Left ventricle myocardium inferior (tissue), 1 donor: Measurements from ENCODE around the gene FNBP1L. TPM values are rescaled to one million over a fixed set of nuclear protein-coding genes. Genes with fewer than 3 reads are reported as not detected.

Experiments
- DNase-seq: peaks from one replicate; pipeline ENCODE4 v3.0.0-alpha.2; 2020
- H3K27ac ChIP-seq: fragments of 200-600 bp; replicated peaks from 2 replicates; pipeline ENCODE4 v1.8.0; 2021
- H3K27me3 ChIP-seq: fragments of 200-600 bp; 2 replicates; pipeline ENCODE4 v1.8.0; 2021; ENCODE audit warnings: low read depth
- H3K36me3 ChIP-seq: fragments of 200-600 bp; 2 replicates; pipeline ENCODE4 v1.8.0; 2021
- H3K4me1 ChIP-seq: fragments of 200-600 bp; 2 replicates; pipeline ENCODE4 v1.8.0; 2021
- H3K4me3 ChIP-seq: fragments of 200-600 bp; 2 replicates; pipeline ENCODE4 v1.8.0; 2021; ENCODE audit warnings: mild to moderate bottlenecking, moderate library complexity
- H3K9me3 ChIP-seq: fragments of 200-600 bp; replicated peaks from 2 replicates; pipeline ENCODE4 v1.8.0; 2021
- CTCF ChIP-seq: fragments of 200-600 bp; IDR thresholded peaks from 2 replicates; pipeline ENCODE4 v1.8.0; 2021; ENCODE audit warnings: antibody characterized with exemption, mild to moderate bottlenecking, borderline replicate concordance
- intact Hi-C: fragments of 100-400 bp; cut with micrococcal nuclease; formaldehyde crosslinking; loops from one replicate; pipeline ENCODE4 v1.11.0; 2022
- total RNA-seq: library from RNA; stranded (reverse); fragmentation: NEBNext Ultra II Directional; extraction: Animal tissue kit (Norgen Biotek cat#: 25700); gene quantifications from one replicate; pipeline ENCODE4 v1.2.1, GENCODE V29; 2021
- donor health status: DM: no; HTN: yes; CAD: no; lungs with severe emphysema.

Gene FNBP1L
- total RNA-seq, 1 donor from 2014 or later, result 28.0 TPM

- no peak for TF ChIP-seq CTCF
- intact Hi-C loops, result no loop called here
Observed at GRCh38 chr1:93506126-93506525, 58.2 kb downstream of the FNBP1L start.

GRCh38 chr1:93516164-93516563 lies 68.2 kb downstream of the FNBP1L start:
- H3K4me3 ChIP-seq, result no peak overlapping the region
- no peak overlapping the region for H3K27ac ChIP-seq
- intact Hi-C loops, result no loop called here
- no peak for TF ChIP-seq CTCF
- DNase-seq, result no peak
- no peaks in the 10 kb centered on the region for H3K4me1 ChIP-seq
- no peaks in the 10 kb centered on the region for H3K36me3 ChIP-seq
- no peaks in the 10 kb centered on the region for H3K9me3 ChIP-seq
- H3K27me3 ChIP-seq, result no peaks in the 10 kb centered on the region

More at GRCh38 chr1:93506126-93506525, 58.2 kb downstream of the FNBP1L start:
- no peak overlapping the region for H3K4me3 ChIP-seq
- H3K36me3 ChIP-seq, result peaks cover 6% of the 10 kb centered on the region
- DNase-seq, result no peak
- H3K9me3 ChIP-seq, result no peaks in the 10 kb centered on the region
- no peak overlapping the region for H3K27ac ChIP-seq
- H3K27me3 ChIP-seq, result no peaks in the 10 kb centered on the region
- peaks cover 23% of the 10 kb centered on the region for H3K4me1 ChIP-seq

- peaks cover 3% of the 10 kb centered on the region for H3K36me3 ChIP-seq
- no peaks in the 10 kb centered on the region for H3K27me3 ChIP-seq
- H3K4me1 ChIP-seq, result no peaks in the 10 kb centered on the region
- no peak for DNase-seq
- H3K4me3 ChIP-seq, result no peak overlapping the region
- H3K9me3 ChIP-seq, result no peaks in the 10 kb centered on the region
- no peak overlapping the region for H3K27ac ChIP-seq
- no peak for TF ChIP-seq CTCF
- intact Hi-C loops, result no loop called here
Observed at GRCh38 chr1:93518516-93518915, 70.6 kb downstream of the FNBP1L start.

- no peak for DNase-seq
- no peak overlapping the region for H3K4me3 ChIP-seq
- no peaks in the 10 kb centered on the region for H3K27me3 ChIP-seq
- no peaks in the 10 kb centered on the region for H3K4me1 ChIP-seq
- peaks cover 3% of the 10 kb centered on the region for H3K36me3 ChIP-seq
- intact Hi-C loops, result no loop called here
- TF ChIP-seq CTCF, result no peak
- H3K27ac ChIP-seq, result no peak overlapping the region
- H3K9me3 ChIP-seq, result no peaks in the 10 kb centered on the region
Observed at GRCh38 chr1:93519199-93519829, 71.4 kb downstream of the FNBP1L start.

- intact Hi-C loops, result no loop called here
- no peak for DNase-seq
- peaks cover 3% of the 10 kb centered on the region for H3K36me3 ChIP-seq
- H3K27me3 ChIP-seq, result no peaks in the 10 kb centered on the region
- no peaks in the 10 kb centered on the region for H3K9me3 ChIP-seq
- TF ChIP-seq CTCF, result no peak
- H3K4me1 ChIP-seq, result no peaks in the 10 kb centered on the region
- H3K27ac ChIP-seq, result no peak overlapping the region
- H3K4me3 ChIP-seq, result no peak overlapping the region
Observed at GRCh38 chr1:93521618-93522017, 73.7 kb downstream of the FNBP1L start.
